Measurements from ENCODE around the gene ZNF444. TPM values are rescaled to one million over a fixed set of nuclear protein-coding genes. Genes with fewer than 3 reads are reported as not detected.

The ZNF444 gene
- total and polyA plus RNA-seq, 2 donors (not counting 1 experiment from before 2014, with no cell fraction given): 24.1 to 37.7 TPM

- H3K4me1 ChIP-seq (ENCODE audit: control insufficient read depth in 2 of 2, insufficient read depth in 2 of 2, low read length in 2 of 2): no peaks in the 10 kb centered on the region
- no peaks in the 10 kb centered on the region for H3K27me3 ChIP-seq (replicated peaks in 1 of 4; ENCODE audit: control extremely low read depth in 1 of 4, control insufficient read depth in 3 of 4, insufficient read depth in 4 of 4, low read length in 3 of 4)
- ChIA-PET CTCF (interaction anchor here (1.1 to 1.9 kb wide), 2 partner anchors 16 to 18 kb away, joined by 3 to 7 read pairs; no protein-coding TSS in a partner anchor), POLR2A (no interaction called here)
- H3K9me3 ChIP-seq (ENCODE audit: control extremely low read depth in 1 of 3, control insufficient read depth in 2 of 3, insufficient read depth in 1 of 3, low read length in 2 of 3): peaks cover 0 to 6% (median 0%) of the 10 kb centered on the region in 3 donors
- Mint-ChIP-seq H3K27ac (no peak overlapping the region), H3K9me3 (ENCODE audit: insufficient read depth) (no peaks in the 10 kb centered on the region), H3K4me3 (no peak overlapping the region), H3K27me3 (no peaks in the 10 kb centered on the region), H3K4me1 (peaks cover 4% of the 10 kb centered on the region)
- no peak overlapping the region for H3K27ac ChIP-seq (ENCODE audit: low read length in 2 of 2)
- H3K9ac ChIP-seq (ENCODE audit: low read length): no peak overlapping the region
- ATAC-seq (ENCODE audit: low read depth): no peak
- H3K4me3 ChIP-seq (ENCODE audit: control extremely low read depth in 1 of 5, extremely low read depth in 1 of 5, insufficient read depth in 1 of 5, low read depth in 2 of 5, low read length in 4 of 5): no peak overlapping the region
- H3K36me3 ChIP-seq (replicated peaks in 1 of 2; ENCODE audit: control extremely low read depth in 1 of 2, control insufficient read depth in 1 of 2, extremely low read depth in 1 of 2, insufficient read depth in 2 of 2, low read length in 1 of 2): peaks cover 0 to 39% of the 10 kb centered on the region in 2 experiments
- DNase-seq: no peak
- H2AFZ ChIP-seq (ENCODE audit: insufficient read depth, low read depth, low read length, poor library complexity, severe bottlenecking): no peak overlapping the region
- 97% methylated on average over 10 of the region's 13 CpGs for WGBS (ENCODE audit: insufficient coverage)
- TF ChIP-seq CTCF (IDR thresholded peaks at IDR 0.05) (no peak), EZH2 (IDR thresholded peaks at IDR 0.05; ENCODE audit: borderline replicate concordance, insufficient read depth, low read depth, low read length, poor library complexity, severe bottlenecking) (no peak)
- H3K79me2 ChIP-seq (ENCODE audit: control insufficient read depth, insufficient read depth, low read length): peaks cover 69% of the 10 kb centered on the region
- peaks cover 84% of the 10 kb centered on the region for H4K20me1 ChIP-seq (ENCODE audit: control insufficient read depth, insufficient read depth, low read length, poor library complexity, severe bottlenecking)
- H3K4me2 ChIP-seq (replicated peaks; ENCODE audit: low read depth, low read length, poor library complexity, severe bottlenecking): no peak overlapping the region
- intact Hi-C loops (cut with micrococcal nuclease): no loop called here
Observed at GRCh38 chr19:56096665-56097064, 44.4 kb upstream of the ZNF444 start.

GRCh38 chr19:56097306-56097705 is 43.8 kb upstream of the ZNF444 start:
- Histone ChIP-seq H3K4me3 (ENCODE audit: control extremely low read depth in 1 of 5, extremely low read depth in 1 of 5, insufficient read depth in 1 of 5, low read depth in 2 of 5, low read length in 4 of 5) (no peak overlapping the region), H2AFZ (ENCODE audit: insufficient read depth, low read depth, low read length, poor library complexity, severe bottlenecking) (no peak overlapping the region), H3K27ac (ENCODE audit: low read length in 2 of 2) (no peak overlapping the region), H3K27me3 (replicated peaks in 1 of 4; ENCODE audit: control extremely low read depth in 1 of 4, control insufficient read depth in 3 of 4, insufficient read depth in 4 of 4, low read length in 3 of 4) (no peaks in the 10 kb centered on the region), H3K36me3 (replicated peaks in 1 of 2; ENCODE audit: control extremely low read depth in 1 of 2, control insufficient read depth in 1 of 2, extremely low read depth in 1 of 2, insufficient read depth in 2 of 2, low read length in 1 of 2) (peaks cover 0 to 46% of the 10 kb centered on the region in 2 experiments), H3K9me3 (ENCODE audit: control extremely low read depth in 1 of 3, control insufficient read depth in 2 of 3, insufficient read depth in 1 of 3, low read length in 2 of 3) (peaks cover 0 to 3% (median 0%) of the 10 kb centered on the region in 3 donors), H4K20me1 (ENCODE audit: control insufficient read depth, insufficient read depth, low read length, poor library complexity, severe bottlenecking) (peaks cover 84% of the 10 kb centered on the region), H3K4me2 (replicated peaks; ENCODE audit: low read depth, low read length, poor library complexity, severe bottlenecking) (no peak overlapping the region), H3K79me2 (ENCODE audit: control insufficient read depth, insufficient read depth, low read length) (peaks cover 69% of the 10 kb centered on the region), H3K4me1 (ENCODE audit: control insufficient read depth in 2 of 2, insufficient read depth in 2 of 2, low read length in 2 of 2) (no peaks in the 10 kb centered on the region), H3K9ac (ENCODE audit: low read length) (no peak overlapping the region)
- no peak for ATAC-seq (ENCODE audit: low read depth)
- 97% methylated on average over 20 of the region's 23 CpGs for WGBS (ENCODE audit: insufficient coverage)
- ChIA-PET POLR2A (no interaction called here), CTCF (interaction anchor here (1.4 kb wide), 2 partner anchors 16 to 236 kb away, joined by 3 read pairs; no protein-coding TSS in a partner anchor)
- intact Hi-C loops (cut with micrococcal nuclease): no loop called here
- no peak overlapping the region for H3K27ac Mint-ChIP-seq
- no peaks in the 10 kb centered on the region for H3K27me3 Mint-ChIP-seq
- H3K4me3 Mint-ChIP-seq: no peak overlapping the region
- DNase-seq: no peak
- no peaks in the 10 kb centered on the region for H3K9me3 Mint-ChIP-seq (ENCODE audit: insufficient read depth)
- TF ChIP-seq CTCF (IDR thresholded peaks at IDR 0.05) (no peak), EZH2 (IDR thresholded peaks at IDR 0.05; ENCODE audit: borderline replicate concordance, insufficient read depth, low read depth, low read length, poor library complexity, severe bottlenecking) (no peak)
- peaks cover 4% of the 10 kb centered on the region for H3K4me1 Mint-ChIP-seq
